Liver (tissue), 9 donors: Measurements from ENCODE around the gene C1QL4. TPM values are rescaled to one million over a fixed set of nuclear protein-coding genes. Genes with fewer than 3 reads are reported as not detected.
"Not testable (repeated sequence)": the region's sequence is repeated elsewhere in the genome, so short reads cannot be mapped to it uniquely, and the experiment has no call there.

Source experiments
- DNase-seq: peaks from one replicate; pipeline ENCODE4 v3.0.0-alpha.2; 2017; ENCODE audit warnings: low spot score
- H3K27ac ChIP-seq, 2 donors: one replicate each; pipeline ENCODE4 v1.7.0; 2013; ENCODE audit warnings: inconsistent platforms in 2 of 2, low read length in 2 of 2, control low read depth in 1 of 2, low read depth in 1 of 2, mild to moderate bottlenecking in 1 of 2
- H3K27me3 ChIP-seq, 4 donors: one replicate each; pipeline versions ENCODE4 v1.6.1 to v1.7.0; 2013; ENCODE audit warnings: low read length in 3 of 4, inconsistent platforms in 1 of 4, mild to moderate bottlenecking in 1 of 4, moderate library complexity in 1 of 4; ENCODE audit not compliant: control insufficient read depth in 4 of 4, insufficient read depth in 4 of 4
- H3K36me3 ChIP-seq, 4 donors: one replicate each; pipeline versions ENCODE4 v1.6.1 to v1.7.0; 2013; ENCODE audit warnings: low read length in 3 of 4, mild to moderate bottlenecking in 3 of 4, low read depth in 1 of 4, moderate library complexity in 1 of 4; ENCODE audit not compliant: control insufficient read depth in 4 of 4, insufficient read depth in 3 of 4
- H3K4me1 ChIP-seq, 4 donors: one replicate each; pipeline versions ENCODE4 v1.6.1 to v1.7.0; 2013; ENCODE audit warnings: low read length in 3 of 4, mild to moderate bottlenecking in 3 of 4, moderate library complexity in 1 of 4; ENCODE audit not compliant: control insufficient read depth in 4 of 4, insufficient read depth in 4 of 4
- H3K4me3 ChIP-seq, 3 donors: one replicate each; pipeline versions ENCODE4 v1.6.1 to v1.7.0; 2013; ENCODE audit warnings: low read length in 3 of 3, control low read depth in 1 of 3, low read depth in 1 of 3, mild to moderate bottlenecking in 1 of 3
- H3K9ac ChIP-seq, 2 donors: one replicate each; pipeline ENCODE4 v1.7.0; 2013; ENCODE audit warnings: low read length in 2 of 2, mild to moderate bottlenecking in 2 of 2, moderate library complexity in 2 of 2, control low read depth in 1 of 2, low read depth in 1 of 2
- H3K9me3 ChIP-seq, 4 donors: one replicate each; pipeline versions ENCODE4 v1.6.1 to v1.7.0; 2013; ENCODE audit warnings: low read length in 3 of 4; ENCODE audit not compliant: control insufficient read depth in 4 of 4
- ATF3 ChIP-seq: IDR thresholded peaks from 2 replicates; pipeline ENCODE4 v1.6.1; 2016; ENCODE audit warnings: antibody characterized with exemption
- CTCF ChIP-seq: fragments of 150-350 bp; IDR thresholded peaks from 2 replicates; pipeline ENCODE4 v1.5.1; 2017; ENCODE audit warnings: improper control_type of control experiment, low read depth, low read length; ENCODE audit not compliant: missing input control
- EGR1 ChIP-seq, 2 donors: IDR thresholded peaks; 2 replicates each; pipeline ENCODE4 v1.6.1; 2016 to 2018; ENCODE audit warnings: antibody characterized with exemption in 2 of 2, low read depth in 2 of 2
- FOXA1 ChIP-seq: IDR thresholded peaks from 2 replicates; pipeline ENCODE4 v1.6.1; 2016; ENCODE audit warnings: antibody characterized with exemption
- FOXA2 ChIP-seq: IDR thresholded peaks from 2 replicates; pipeline ENCODE4 v1.6.1; 2016; ENCODE audit warnings: antibody characterized with exemption
- GABPA ChIP-seq, 2 donors: IDR thresholded peaks in 1 of 2; conservative IDR thresholded peaks in 1 of 2; 2 replicates each; pipeline ENCODE4 v1.6.1; 2016; ENCODE audit warnings: antibody characterized with exemption in 2 of 2, mild to moderate bottlenecking in 1 of 2, moderate library complexity in 1 of 2
- HNF4G ChIP-seq: IDR thresholded peaks from 2 replicates; pipeline ENCODE4 v1.6.1; 2016; ENCODE audit warnings: antibody characterized with exemption
- JUND ChIP-seq, 2 donors: IDR thresholded peaks; 2 replicates each; pipeline ENCODE4 v1.6.1; 2016; ENCODE audit warnings: antibody characterized with exemption in 2 of 2
- MAX ChIP-seq: IDR thresholded peaks from 2 replicates; pipeline ENCODE4 v1.6.1; 2016; ENCODE audit warnings: antibody characterized with exemption
- RAD21 ChIP-seq, 2 donors: IDR thresholded peaks; 2 replicates each; pipeline ENCODE4 v1.6.1; 2016; ENCODE audit warnings: antibody characterized with exemption in 2 of 2, mild to moderate bottlenecking in 2 of 2
- REST ChIP-seq: IDR thresholded peaks from 2 replicates; pipeline ENCODE4 v1.6.1; 2016; ENCODE audit warnings: antibody characterized with exemption, mild to moderate bottlenecking
- RXRA ChIP-seq, 2 donors: IDR thresholded peaks; 2 replicates each; pipeline ENCODE4 v1.6.1; 2017 to 2018; ENCODE audit warnings: antibody characterized with exemption in 2 of 2, mild to moderate bottlenecking in 1 of 2
- SP1 ChIP-seq: IDR thresholded peaks from 2 replicates; pipeline ENCODE4 v1.6.1; 2018; ENCODE audit warnings: antibody characterized with exemption, mild to moderate bottlenecking
- TAF1 ChIP-seq: conservative IDR thresholded peaks from 2 replicates; pipeline ENCODE4 v1.6.1; 2016; ENCODE audit warnings: antibody characterized with exemption, mild to moderate bottlenecking
- YY1 ChIP-seq: IDR thresholded peaks from 2 replicates; pipeline ENCODE4 v1.6.1; 2016; ENCODE audit warnings: antibody characterized with exemption, mild to moderate bottlenecking
- ZBTB33 ChIP-seq: IDR thresholded peaks from 2 replicates; pipeline ENCODE4 v1.6.1; 2016; ENCODE audit warnings: antibody characterized with exemption
- WGBS: extraction: QIAGEN DNeasy Blood & Tissue Kit; methylation state at CpG from one replicate; pipeline ENCODE4 v1.1.7; 2013; 5-methylcytosine and 5-hydroxymethylcytosine counted together
- polyA plus RNA-seq, 2 donors: library from polyadenylated mRNA; stranded (reverse) in 1 of 2; unstranded in 1 of 2; fragments of 200-250 nt in 1 of 2; fragments of >200 nt in 1 of 2; fragmentation: Nextera tagmentation in 1 of 2; extraction: Ambion mirVana in 1 of 2; gene quantifications; one replicate each; pipeline versions ENCODE4 v1.2.1 to v1.2.3, GENCODE V29; 2013 to 2015
- total RNA-seq, 2 donors: library from RNA; depleted of rRNA; stranded (reverse); fragments of >200 nt; gene quantifications; one replicate each; pipeline ENCODE4 v1.2.3, GENCODE V29; 2014
- donor health status: healthy.
- donor health status: healthy.
- donor health status: healthy.
- donor health status: healthy.
- donor health status: healthy.

C1QL4 gene
- total and polyA plus RNA-seq, 4 donors, result not detected

GRCh38 chr12:49314811-49315210, 22.2 kb downstream of the C1QL4 start:
- no peaks in the 10 kb centered on the region for H3K36me3 ChIP-seq
- TF ChIP-seq TAF1 (no peak), SP1 (no peak), ATF3 (no peak), MAX (no peak), JUND (IDR thresholded peaks at IDR 0.05) (no peak), EGR1 (IDR thresholded peaks at IDR 0.05; ENCODE audit: low read depth in 2 of 2) (no peak), FOXA1 (no peak), RAD21 (IDR thresholded peaks at IDR 0.05) (no peak), FOXA2 (no peak), CTCF (no peak), REST (no peak), YY1 (no peak), ZBTB33 (no peak), GABPA (IDR thresholded peaks at IDR 0.05 in 1 of 2, conservative IDR thresholded peaks at IDR 0.05 in 1 of 2) (no peak), HNF4G (no peak), RXRA (IDR thresholded peaks at IDR 0.05) (no peak)
- no peak overlapping the region for H3K4me3 ChIP-seq
- no peaks in the 10 kb centered on the region for H3K27me3 ChIP-seq
- DNase-seq, result no peak
- no peaks in the 10 kb centered on the region for H3K9me3 ChIP-seq
- no peak overlapping the region for H3K27ac ChIP-seq
- no peak overlapping the region for H3K9ac ChIP-seq
- no peaks in the 10 kb centered on the region for H3K4me1 ChIP-seq
- WGBS, result 92% methylated on average over 1 of the region's 1 CpG

GRCh38 chr12:49310451-49311000, 26.5 kb downstream of the C1QL4 start:
- H3K27me3 ChIP-seq, H3K4me3 ChIP-seq, H3K36me3 ChIP-seq, H3K4me1 ChIP-seq, H3K27ac ChIP-seq, H3K9me3 ChIP-seq, H3K9ac ChIP-seq, DNase-seq: not testable (repeated sequence)
- 68% methylated on average over 2 of the region's 3 CpGs for WGBS
